HepG2 (cell line): ENCODE data around the gene STIP1. TPM values are rescaled to one million over a fixed set of nuclear protein-coding genes. Genes with fewer than 3 reads are reported as not detected.
A peak's percentile ranks its signal among the peaks of the same experiment; 100 is the strongest.

ENCODE experiments used
- CREM ChIP-seq, 2 experiments: sonication (generic) in 1 of 2; formaldehyde crosslinking in 1 of 2; IDR thresholded peaks; 2 replicates each; pipeline versions ENCODE4 v1.4.0 to v1.6.1; 2016 to 2020; ENCODE audit warnings: antibody characterized with exemption in 1 of 2, mild to moderate bottlenecking in 1 of 2, missing genetic modification reagents in 1 of 2
- CTCF ChIP-seq: sonication (generic); formaldehyde crosslinking; IDR thresholded peaks from 2 replicates; pipeline ENCODE4 v1.5.0; 2020; ENCODE audit warnings: mild to moderate bottlenecking, missing genetic modification reagents, moderate library complexity
- HOXA9 ChIP-seq: sonication (generic); formaldehyde crosslinking; IDR thresholded peaks from 2 replicates; pipeline ENCODE4 v1.8.1; 2022; ENCODE audit warnings: missing genetic modification reagents, mild to moderate bottlenecking, moderate library complexity, borderline replicate concordance
- KMT2A ChIP-seq: sonication (generic); formaldehyde crosslinking; IDR thresholded peaks from 2 replicates; pipeline ENCODE4 v1.4.0; 2020; ENCODE audit warnings: missing genetic modification reagents
- PTBP1 ChIP-seq: fragments of 200-400 bp; formaldehyde crosslinking; IDR thresholded peaks from 2 replicates; pipeline ENCODE4 v1.6.1; 2018; ENCODE audit warnings: low read length, low read depth; ENCODE audit not compliant: poor library complexity, severe bottlenecking
- RBAK ChIP-seq: sonication (generic); formaldehyde crosslinking; IDR thresholded peaks from 2 replicates; pipeline ENCODE4 v1.5.1; 2020; ENCODE audit warnings: mild to moderate bottlenecking, missing genetic modification reagents
- TGIF2 ChIP-seq: IDR thresholded peaks from 2 replicates; pipeline ENCODE4 v1.6.1; 2016; ENCODE audit warnings: control low read depth, missing compliant biosample characterization
- THAP8 ChIP-seq: sonication (generic); formaldehyde crosslinking; IDR thresholded peaks from 2 replicates; pipeline ENCODE4 v1.5.1; 2020; ENCODE audit warnings: missing genetic modification reagents, mild to moderate bottlenecking, borderline replicate concordance
- THRA ChIP-seq: sonication (generic); formaldehyde crosslinking; IDR thresholded peaks from 2 replicates; pipeline ENCODE4 v1.4.0; 2020; ENCODE audit warnings: missing genetic modification reagents, borderline replicate concordance
- TRIM22 ChIP-seq: fragments of 450-650 bp; IDR thresholded peaks from 2 replicates; pipeline ENCODE4 v1.6.1; 2017
- YY1 ChIP-seq: IDR thresholded peaks from 2 replicates; pipeline ENCODE4 v1.6.1; 2011; ENCODE audit warnings: low read length, low read depth, moderate library complexity, mild to moderate bottlenecking; ENCODE audit not compliant: insufficient read depth, insufficient replicate concordance
- ZMAT5 ChIP-seq: sonication (generic); formaldehyde crosslinking; IDR thresholded peaks from 2 replicates; pipeline ENCODE4 v1.5.0; 2020; ENCODE audit warnings: mild to moderate bottlenecking, low read depth, missing genetic modification reagents, borderline replicate concordance
- ZNF256 ChIP-seq: sonication (generic); formaldehyde crosslinking; conservative IDR thresholded peaks from 2 replicates; pipeline ENCODE4 v1.4.0; 2020; ENCODE audit warnings: missing genetic modification reagents
- ZNF276 ChIP-seq: sonication (generic); formaldehyde crosslinking; IDR thresholded peaks from 2 replicates; pipeline ENCODE4 v1.4.0; 2020; ENCODE audit warnings: mild to moderate bottlenecking, low read depth, missing genetic modification reagents
- ZNF503 ChIP-seq: sonication (generic); formaldehyde crosslinking; IDR thresholded peaks from 2 replicates; pipeline ENCODE4 v1.4.0; 2020; ENCODE audit warnings: missing genetic modification reagents
- ZNF549 ChIP-seq: sonication (generic); formaldehyde crosslinking; IDR thresholded peaks from 2 replicates; pipeline ENCODE4 v1.5.0; 2020; ENCODE audit warnings: missing genetic modification reagents
- ZNF616 ChIP-seq: sonication (generic); formaldehyde crosslinking; IDR thresholded peaks from 2 replicates; pipeline ENCODE4 v1.5.0; 2020; ENCODE audit warnings: low read depth, mild to moderate bottlenecking, missing genetic modification reagents
- ZNF761 ChIP-seq: sonication (generic); formaldehyde crosslinking; conservative IDR thresholded peaks from 2 replicates; pipeline ENCODE4 v1.4.0; 2020; ENCODE audit warnings: mild to moderate bottlenecking, missing genetic modification reagents
- polyA plus RNA-seq, 8 experiments: library from polyadenylated mRNA; depleted of rRNA in 3 of 8; stranded (reverse) in 7 of 8; unstranded in 1 of 8; fragments of >200 nt; fragmentation: Illumina TruSeq in 4 of 8; extraction: Trizol in 4 of 8; gene quantifications; 2 replicates each; pipeline versions ENCODE4 v1.2.1 to v1.2.3, GENCODE V29; 2011 to 2016; ENCODE audit warnings: low read depth in 4 of 8, missing spikeins in 1 of 8, mixed read lengths in 1 of 8; ENCODE audit not compliant: insufficient read depth in 1 of 8
- total RNA-seq, 5 experiments: library from RNA; depleted of rRNA; stranded (reverse); fragments of >200 nt; fragmentation: Illumina TruSeq; extraction: Trizol; gene quantifications; 2 replicates each; pipeline ENCODE4 v1.2.3, GENCODE V29; 2016; ENCODE audit warnings: low read depth in 1 of 5

Gene STIP1
- total and polyA plus RNA-seq, 2 of the 13 experiments (the other 11 are each of a cell fraction or from before 2014, with no cell fraction given): 81.1 to 217 TPM

- TF ChIP-seq THAP8 (CRISPR knock-in tag) (no peak; the same call in 1 of the 2 replicates), ZNF256 (CRISPR knock-in tag) (no peak), CTCF (CRISPR knock-in tag) (peak; percentile 60), CREM (IDR thresholded peaks at IDR 0.05) (peak; percentile 87), CREM (CRISPR knock-in tag; IDR thresholded peaks at IDR 0.05) (no peak), TRIM22 (no peak), TGIF2 (CRISPR knock-in tag) (0 out of 2 replicates have a peak, but pooled peaks have one; percentile 19), ZNF503 (CRISPR knock-in tag) (no peak), ZNF276 (no peak), RBAK (CRISPR knock-in tag) (no peak), HOXA9 (CRISPR knock-in tag) (no peak), KMT2A (peak; percentile 42; the same call in 1 of the 2 replicates), ZMAT5 (CRISPR knock-in tag) (no peak), ZNF761 (CRISPR knock-in tag) (no peak), ZNF616 (CRISPR knock-in tag) (no peak), YY1 (peak; percentile 10), THRA (CRISPR knock-in tag) (peak; percentile 49; the same call in 1 of the 2 replicates), PTBP1 (no peak), ZNF549 (CRISPR knock-in tag) (no peak)
These were observed at the start of gene STIP1 (continued) for GRCh38 chr11:64185693-64186491.
